ENCODE data around the gene RBCK1. TPM values are rescaled to one million over a fixed set of nuclear protein-coding genes. Genes with fewer than 3 reads are reported as not detected.
A peak's percentile ranks its signal among the peaks of the same experiment; 100 is the strongest.

The RBCK1 gene
- total and polyA plus RNA-seq, 9 of the 15 experiments (the other 6 are each of a cell fraction or from before 2014, with no cell fraction given), result 5.9 to 59.3 (median 26.5) TPM

DNA sequence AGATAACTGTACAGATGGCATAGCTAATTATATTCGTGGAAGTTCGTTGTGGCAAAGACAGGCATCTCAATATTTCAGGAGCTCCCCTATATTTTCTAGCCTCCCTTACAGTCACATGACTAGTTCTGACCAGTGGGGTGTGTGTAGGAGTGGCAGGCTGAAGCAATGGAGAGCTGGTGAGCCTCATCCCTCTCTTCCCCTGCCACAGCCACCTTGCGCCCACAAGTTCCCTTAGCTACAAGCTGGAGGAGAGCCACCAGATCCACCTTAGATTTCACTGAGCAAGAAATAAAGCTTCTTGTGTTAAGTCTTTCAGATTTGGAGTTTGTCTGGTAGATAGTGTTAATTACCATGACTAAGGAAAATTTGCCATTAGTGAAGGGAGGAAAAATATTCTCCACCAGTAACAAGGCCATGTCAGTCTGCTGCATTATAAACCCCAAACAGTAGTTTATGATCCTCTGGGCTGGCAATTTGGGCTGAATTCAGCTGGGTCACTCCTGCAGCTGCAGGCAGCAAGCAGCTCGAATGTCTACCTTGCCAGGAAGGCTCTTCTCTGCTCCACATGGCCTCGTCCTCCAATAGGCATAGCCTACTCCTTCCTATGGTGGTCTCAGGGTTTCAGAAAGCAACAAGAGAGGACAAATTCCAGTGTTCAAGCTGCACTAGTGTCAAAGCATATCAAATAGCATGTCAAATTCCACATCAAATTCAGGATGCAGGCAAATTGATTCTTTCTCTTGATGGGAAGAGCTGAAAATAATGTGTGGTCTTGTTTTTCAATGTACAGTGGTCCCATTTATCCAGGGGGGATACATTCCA, 7.4 kb upstream of the RBCK1 start (continued):
- no peak for TF ChIP-seq HNRNPL (IDR thresholded peaks at IDR 0.05; ENCODE audit: low read depth, low read length)
- no peak for TF ChIP-seq KLF16 (IDR thresholded peaks at IDR 0.05)
- TF ChIP-seq NR0B1 (IDR thresholded peaks at IDR 0.05; ENCODE audit: partially characterized antibody), result no peak
- 0 out of 4 replicates have a peak, but pooled peaks of 1 of the 2 experiments have one; percentile 21 for TF ChIP-seq RCOR1 (IDR thresholded peaks at IDR 0.05; ENCODE audit: borderline replicate concordance in 1 of 2, low read depth in 2 of 2, low read length in 2 of 2)
- TF ChIP-seq CBFA2T3 (IDR thresholded peaks at IDR 0.05), result 0 out of 2 replicates have a peak, but pooled peaks have one; percentile 7
- TF ChIP-seq, protein P1, sequence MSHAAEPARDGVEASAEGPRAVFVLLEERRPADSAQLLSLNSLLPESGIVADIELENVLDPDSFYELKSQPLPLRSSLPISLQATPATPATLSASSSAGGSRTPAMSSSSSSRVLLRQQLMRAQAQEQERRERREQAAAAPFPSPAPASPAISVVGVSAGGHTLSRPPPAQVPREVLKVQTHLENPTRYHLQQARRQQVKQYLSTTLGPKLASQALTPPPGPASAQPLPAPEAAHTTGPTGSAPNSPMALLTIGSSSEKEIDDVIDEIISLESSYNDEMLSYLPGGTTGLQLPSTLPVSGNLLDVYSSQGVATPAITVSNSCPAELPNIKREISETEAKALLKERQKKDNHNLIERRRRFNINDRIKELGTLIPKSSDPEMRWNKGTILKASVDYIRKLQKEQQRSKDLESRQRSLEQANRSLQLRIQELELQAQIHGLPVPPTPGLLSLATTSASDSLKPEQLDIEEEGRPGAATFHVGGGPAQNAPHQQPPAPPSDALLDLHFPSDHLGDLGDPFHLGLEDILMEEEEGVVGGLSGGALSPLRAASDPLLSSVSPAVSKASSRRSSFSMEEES (CRISPR knock-in tag; IDR thresholded peaks at IDR 0.05), result peak; percentile 96
- no peak for TF ChIP-seq SAP30 (IDR thresholded peaks at IDR 0.05; ENCODE audit: borderline replicate concordance, insufficient read depth, low read depth, low read length, poor library complexity, severe bottlenecking)
- peak in 1 of 2 experiments; percentile 68; a peak in 2 of 4 replicates for TF ChIP-seq MLLT1 (IDR thresholded peaks at IDR 0.05)
- TF ChIP-seq ZBTB8A (IDR thresholded peaks at IDR 0.05; ENCODE audit: partially characterized antibody), result no peak
- 0 out of 2 replicates have a peak, but pooled peaks have one; percentile 6 for TF ChIP-seq CREM (IDR thresholded peaks at IDR 0.05; ENCODE audit: low read depth)
- TF ChIP-seq TEAD4 (IDR thresholded peaks at IDR 0.05; ENCODE audit: low read length), result no peak
- no peak for TF ChIP-seq TEAD4 (CRISPR knock-in tag; IDR thresholded peaks at IDR 0.05; ENCODE audit: borderline replicate concordance)
- TF ChIP-seq ZNF224 (CRISPR knock-in tag; IDR thresholded peaks at IDR 0.05), result no peak
- TF ChIP-seq SETDB1 (IDR thresholded peaks at IDR 0.05; ENCODE audit: low read length), result no peak
- no peak for TF ChIP-seq XRCC3 (IDR thresholded peaks at IDR 0.05)
- TF ChIP-seq, protein P2, sequence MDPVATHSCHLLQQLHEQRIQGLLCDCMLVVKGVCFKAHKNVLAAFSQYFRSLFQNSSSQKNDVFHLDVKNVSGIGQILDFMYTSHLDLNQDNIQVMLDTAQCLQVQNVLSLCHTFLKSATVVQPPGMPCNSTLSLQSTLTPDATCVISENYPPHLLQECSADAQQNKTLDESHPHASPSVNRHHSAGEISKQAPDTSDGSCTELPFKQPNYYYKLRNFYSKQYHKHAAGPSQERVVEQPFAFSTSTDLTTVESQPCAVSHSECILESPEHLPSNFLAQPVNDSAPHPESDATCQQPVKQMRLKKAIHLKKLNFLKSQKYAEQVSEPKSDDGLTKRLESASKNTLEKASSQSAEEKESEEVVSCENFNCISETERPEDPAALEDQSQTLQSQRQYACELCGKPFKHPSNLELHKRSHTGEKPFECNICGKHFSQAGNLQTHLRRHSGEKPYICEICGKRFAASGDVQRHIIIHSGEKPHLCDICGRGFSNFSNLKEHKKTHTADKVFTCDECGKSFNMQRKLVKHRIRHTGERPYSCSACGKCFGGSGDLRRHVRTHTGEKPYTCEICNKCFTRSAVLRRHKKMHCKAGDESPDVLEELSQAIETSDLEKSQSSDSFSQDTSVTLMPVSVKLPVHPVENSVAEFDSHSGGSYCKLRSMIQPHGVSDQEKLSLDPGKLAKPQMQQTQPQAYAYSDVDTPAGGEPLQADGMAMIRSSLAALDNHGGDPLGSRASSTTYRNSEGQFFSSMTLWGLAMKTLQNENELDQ (CRISPR knock-in tag; IDR thresholded peaks at IDR 0.05; ENCODE audit: borderline replicate concordance), result no peak
- no peak for TF ChIP-seq HNRNPUL1 (IDR thresholded peaks at IDR 0.05; ENCODE audit: low read length)
- TF ChIP-seq, protein P3, sequence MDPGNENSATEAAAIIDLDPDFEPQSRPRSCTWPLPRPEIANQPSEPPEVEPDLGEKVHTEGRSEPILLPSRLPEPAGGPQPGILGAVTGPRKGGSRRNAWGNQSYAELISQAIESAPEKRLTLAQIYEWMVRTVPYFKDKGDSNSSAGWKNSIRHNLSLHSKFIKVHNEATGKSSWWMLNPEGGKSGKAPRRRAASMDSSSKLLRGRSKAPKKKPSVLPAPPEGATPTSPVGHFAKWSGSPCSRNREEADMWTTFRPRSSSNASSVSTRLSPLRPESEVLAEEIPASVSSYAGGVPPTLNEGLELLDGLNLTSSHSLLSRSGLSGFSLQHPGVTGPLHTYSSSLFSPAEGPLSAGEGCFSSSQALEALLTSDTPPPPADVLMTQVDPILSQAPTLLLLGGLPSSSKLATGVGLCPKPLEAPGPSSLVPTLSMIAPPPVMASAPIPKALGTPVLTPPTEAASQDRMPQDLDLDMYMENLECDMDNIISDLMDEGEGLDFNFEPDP (CRISPR knock-in tag; IDR thresholded peaks at IDR 0.05), result no peak
- peak; percentile 3 for TF ChIP-seq SMAD4 (CRISPR knock-in tag; conservative IDR thresholded peaks at IDR 0.05)
